Effector memory CD4-positive, alpha-beta T cell (primary cell): ENCODE data around the gene STAP2.
"Not testable (repeated sequence)": the region's sequence is repeated elsewhere in the genome, so short reads cannot be mapped to it uniquely, and the experiment has no call there.

Source experiments
- DNase-seq, 3 donors: peaks; one replicate each; pipeline ENCODE4 v3.0.0-alpha.2; 2020
- H3K27ac ChIP-seq: 2 replicates; pipeline ENCODE4 v1.7.0; 2013; ENCODE audit warnings: mild to moderate bottlenecking, low read length, moderate library complexity; ENCODE audit not compliant: insufficient read depth, poor library complexity, severe bottlenecking
- H3K27me3 ChIP-seq: replicated peaks from 2 replicates; pipeline ENCODE4 v1.7.0; 2013; ENCODE audit warnings: mild to moderate bottlenecking, low read length; ENCODE audit not compliant: insufficient read depth, control insufficient read depth, poor library complexity, severe bottlenecking
- H3K36me3 ChIP-seq: 2 replicates; pipeline ENCODE4 v1.7.0; 2013; ENCODE audit warnings: mild to moderate bottlenecking, low read length, moderate library complexity; ENCODE audit not compliant: control insufficient read depth, insufficient read depth
- H3K4me1 ChIP-seq: 2 replicates; pipeline ENCODE4 v1.7.0; 2013; ENCODE audit warnings: low read length, mild to moderate bottlenecking; ENCODE audit not compliant: control insufficient read depth, insufficient read depth, poor library complexity, severe bottlenecking
- H3K4me3 ChIP-seq: 2 replicates; pipeline ENCODE4 v1.7.0; 2013; ENCODE audit warnings: low read length, low read depth, mild to moderate bottlenecking; ENCODE audit not compliant: insufficient read depth, poor library complexity, severe bottlenecking
- H3K9me3 ChIP-seq: 2 replicates; pipeline ENCODE4 v1.7.0; 2013; ENCODE audit warnings: mild to moderate bottlenecking, low read length, moderate library complexity; ENCODE audit not compliant: control insufficient read depth

Gene STAP2

GRCh38 chr19:4354897-4355296 is 16.3 kb upstream of the STAP2 start:
- peaks cover 12% of the 10 kb centered on the region for H3K36me3 ChIP-seq
- H3K27me3 ChIP-seq: no peaks in the 10 kb centered on the region
- no peaks in the 10 kb centered on the region for H3K9me3 ChIP-seq
- no peak overlapping the region for H3K4me3 ChIP-seq
- H3K27ac ChIP-seq: no peak overlapping the region
- DNase-seq: no peak
- no peaks in the 10 kb centered on the region for H3K4me1 ChIP-seq

DNA sequence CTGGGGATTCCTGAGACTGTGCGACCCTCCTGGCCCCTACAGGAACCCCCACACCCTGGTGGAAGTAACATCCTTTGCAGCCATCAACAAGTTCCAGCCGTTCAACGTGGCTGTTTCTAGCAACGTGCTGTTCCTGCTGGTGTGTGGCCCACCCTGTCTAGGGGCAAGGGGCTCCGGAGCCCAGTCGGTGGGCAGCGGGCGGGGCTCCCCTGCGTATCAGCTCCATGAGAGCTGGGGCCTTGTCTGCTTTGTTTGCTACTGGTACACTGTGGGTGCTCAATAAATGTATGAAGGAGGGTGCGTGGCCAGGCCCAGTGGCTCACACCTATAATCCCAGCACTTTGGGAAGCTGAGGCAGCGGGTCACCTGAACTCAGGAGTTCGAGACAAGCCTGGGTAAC is 15.7 kb upstream of the STAP2 start:
- Histone ChIP-seq H3K4me3 (no peak overlapping the region), H3K27ac (no peak overlapping the region), H3K36me3 (peaks cover 6% of the 10 kb centered on the region), H3K9me3 (no peaks in the 10 kb centered on the region), H3K27me3 (no peaks in the 10 kb centered on the region), H3K4me1 (no peaks in the 10 kb centered on the region)
- DNase-seq: no peak

- H3K27me3 ChIP-seq: no peaks in the 10 kb centered on the region
- peak in 2 of 3 donors; percentile 30 to 47 for DNase-seq
- no peak overlapping the region for H3K4me3 ChIP-seq
- H3K9me3 ChIP-seq: no peaks in the 10 kb centered on the region
- H3K36me3 ChIP-seq: no peaks in the 10 kb centered on the region
- no peaks in the 10 kb centered on the region for H3K4me1 ChIP-seq
- H3K27ac ChIP-seq: no peak overlapping the region
These were observed 14.1 kb upstream of the STAP2 start for GRCh38 chr19:4352701-4353121.

DNA sequence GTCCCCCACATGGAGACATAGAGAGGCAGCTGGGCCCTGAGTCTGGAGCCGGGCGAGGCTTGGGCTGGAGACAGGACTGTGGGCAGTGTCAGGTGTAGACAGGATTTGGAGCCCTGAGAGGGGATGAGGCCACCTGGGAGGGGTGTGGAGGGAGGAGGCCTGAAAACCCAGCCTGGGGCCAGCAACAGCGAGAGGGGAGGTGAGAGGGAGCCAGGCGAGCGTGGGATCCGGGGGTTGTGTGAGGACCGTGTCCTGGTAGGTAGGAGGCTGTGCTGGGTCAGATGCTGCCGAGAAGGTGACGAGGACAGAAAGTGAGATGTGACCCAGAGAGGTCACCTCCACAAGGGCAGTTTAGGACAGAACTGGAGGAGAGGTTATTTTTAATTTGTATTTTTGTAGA is 12.1 kb upstream of the STAP2 start:
- Histone ChIP-seq H3K27ac (no peak overlapping the region), H3K27me3 (no peaks in the 10 kb centered on the region), H3K36me3 (no peaks in the 10 kb centered on the region), H3K4me1 (no peaks in the 10 kb centered on the region), H3K4me3 (no peak overlapping the region), H3K9me3 (no peaks in the 10 kb centered on the region)
- DNase-seq: no peak

- Histone ChIP-seq H3K36me3 (no peaks in the 10 kb centered on the region), H3K9me3 (no peaks in the 10 kb centered on the region), H3K4me3 (no peak overlapping the region), H3K27me3 (no peaks in the 10 kb centered on the region), H3K27ac (no peak overlapping the region), H3K4me1 (no peaks in the 10 kb centered on the region)
- DNase-seq: no peak
These were observed 11.5 kb upstream of the STAP2 start for GRCh38 chr19:4350111-4350510.

DNA sequence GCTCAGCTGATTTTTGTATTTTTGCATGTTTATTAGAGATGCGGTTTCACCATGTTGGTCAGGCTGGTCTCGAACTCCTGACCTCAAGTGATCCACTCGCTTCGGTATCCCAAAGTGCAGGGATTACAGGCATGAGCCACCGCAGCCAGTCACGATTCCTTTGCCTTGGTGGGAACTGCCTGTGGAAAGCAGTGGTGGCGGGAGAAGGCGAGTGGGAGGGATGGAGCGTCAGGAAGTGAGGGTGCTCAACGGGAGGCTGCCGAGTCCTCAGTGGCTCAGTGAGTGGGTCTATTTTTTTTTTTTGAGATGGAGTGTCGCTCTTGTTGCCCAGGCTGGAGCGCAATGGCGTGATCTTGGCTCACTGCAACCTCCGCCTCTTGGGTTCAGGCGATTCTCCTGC is 10.6 kb upstream of the STAP2 start:
- not testable (repeated sequence) for H3K9me3 ChIP-seq, H3K36me3 ChIP-seq, H3K4me3 ChIP-seq, DNase-seq, H3K4me1 ChIP-seq, H3K27me3 ChIP-seq, H3K27ac ChIP-seq

DNA sequence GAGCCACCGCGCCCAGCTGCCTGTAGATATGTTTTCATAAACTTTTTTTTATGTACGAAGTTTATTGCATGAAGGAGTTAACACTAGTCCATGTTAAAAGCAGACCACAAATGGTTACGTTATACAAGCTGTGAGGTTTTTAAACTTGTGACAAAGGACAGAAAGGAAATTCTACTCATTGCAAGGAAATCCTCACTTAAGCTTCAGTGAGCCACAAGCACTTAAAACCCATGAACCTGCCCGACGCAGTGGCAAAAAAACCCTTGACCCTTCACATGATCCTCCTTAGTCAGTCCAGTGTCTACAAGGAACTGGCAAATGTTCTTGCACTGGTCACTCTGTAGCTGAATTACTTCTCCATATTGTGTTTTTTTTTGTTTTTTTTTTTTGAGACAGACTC is 8.9 kb upstream of the STAP2 start:
- no peaks in the 10 kb centered on the region for H3K36me3 ChIP-seq
- H3K4me3 ChIP-seq: no peak overlapping the region
- H3K9me3 ChIP-seq: no peaks in the 10 kb centered on the region
- peaks cover 10% of the 10 kb centered on the region for H3K4me1 ChIP-seq
- DNase-seq: no peak
- no peaks in the 10 kb centered on the region for H3K27me3 ChIP-seq
- no peak overlapping the region for H3K27ac ChIP-seq

DNA sequence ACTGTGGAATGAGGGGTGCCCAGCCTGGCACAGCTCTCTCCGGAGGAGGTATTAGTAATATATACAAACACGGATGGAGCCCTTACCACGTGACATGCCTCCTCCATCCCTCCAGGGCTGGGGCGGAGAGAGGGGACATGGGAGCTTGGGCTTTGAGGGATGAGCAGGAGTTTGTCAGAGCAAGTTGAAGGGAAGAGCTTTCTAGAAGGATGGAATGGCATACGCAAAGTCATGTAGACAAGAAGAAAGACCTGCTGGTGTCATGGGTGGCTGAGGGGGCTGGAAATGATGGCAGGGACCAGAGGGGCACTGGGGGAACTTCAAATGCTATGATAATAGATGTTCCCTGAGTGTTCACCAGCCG is 7.4 kb upstream of the STAP2 start:
- no peak for DNase-seq
- Histone ChIP-seq H3K4me3 (no peak overlapping the region), H3K9me3 (no peaks in the 10 kb centered on the region), H3K4me1 (peaks cover 13% of the 10 kb centered on the region), H3K27me3 (no peaks in the 10 kb centered on the region), H3K36me3 (no peaks in the 10 kb centered on the region), H3K27ac (no peak overlapping the region)

GRCh38 chr19:4345342-4346019 is 6.9 kb upstream of the STAP2 start:
- no peak for DNase-seq

DNA sequence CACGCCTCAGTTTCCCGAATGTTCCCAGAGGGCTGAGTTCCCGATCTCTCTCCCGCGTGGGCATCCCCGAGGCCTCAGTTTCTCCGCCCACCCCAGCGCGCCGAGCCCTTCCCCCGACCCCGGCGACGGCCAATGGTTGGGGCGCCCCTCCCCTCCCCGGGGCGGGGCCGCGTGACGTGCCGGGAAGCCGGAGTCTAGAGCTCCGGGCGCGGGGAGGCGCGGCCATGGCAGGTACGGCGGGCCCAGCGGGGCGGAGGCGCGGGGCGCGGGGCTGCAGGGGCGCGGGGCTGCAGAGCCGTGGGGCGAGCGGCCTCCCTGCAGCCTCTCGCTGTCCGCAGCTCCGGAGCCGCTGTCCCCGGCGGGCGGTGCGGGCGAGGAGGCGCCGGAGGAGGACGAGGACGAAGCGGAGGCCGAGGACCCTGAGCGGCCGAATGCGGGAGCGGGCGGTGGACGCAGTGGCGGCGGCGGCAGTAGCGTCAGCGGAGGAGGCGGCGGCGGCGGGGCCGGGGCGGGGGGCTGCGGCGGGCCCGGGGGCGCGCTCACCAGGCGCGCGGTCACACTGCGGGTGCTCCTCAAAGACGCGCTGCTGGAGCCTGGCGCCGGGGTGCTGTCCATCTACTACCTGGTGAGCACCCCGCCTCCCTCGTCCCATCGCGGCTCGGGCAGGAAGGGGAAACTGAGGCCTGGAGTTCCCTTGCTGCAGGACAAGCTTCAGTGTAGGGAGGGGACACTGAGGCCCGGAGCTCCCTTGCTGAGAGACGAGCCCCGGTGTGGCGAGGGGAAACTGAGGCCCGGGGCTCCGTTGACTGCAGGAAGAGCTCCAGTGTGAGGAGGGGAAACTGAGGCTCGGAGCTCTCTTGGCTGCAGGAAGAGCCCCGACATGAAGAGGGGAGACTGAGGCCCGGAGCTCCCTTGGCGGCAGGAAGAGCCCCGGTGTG is 5.0 kb upstream of the STAP2 start, which contains the start of gene MPND:
Gene MPND (plus strand): TSS at position 193 of the 938 bp plus-strand sequence. CDS start 32 bp downstream, at position 225.
- peak; percentile 79 to 88 (median 86) for DNase-seq
- no peaks in the 10 kb centered on the region for H3K36me3 ChIP-seq
- peak within 1 kb of the TSS; percentile 65 for H3K4me3 ChIP-seq
- H3K4me1 ChIP-seq: peaks cover 16% of the 10 kb centered on the region
- H3K27me3 ChIP-seq: no peaks in the 10 kb centered on the region
- H3K27ac ChIP-seq: peak within 1 kb of the TSS; percentile 71
- H3K9me3 ChIP-seq: no peaks in the 10 kb centered on the region

More at GRCh38 chr19:4345342-4346019, 6.9 kb upstream of the STAP2 start:
- H3K27ac ChIP-seq: no peak overlapping the region
- no peaks in the 10 kb centered on the region for H3K9me3 ChIP-seq
- no peak overlapping the region for H3K4me3 ChIP-seq
- H3K36me3 ChIP-seq: no peaks in the 10 kb centered on the region
- H3K27me3 ChIP-seq: no peaks in the 10 kb centered on the region
- peaks cover 13% of the 10 kb centered on the region for H3K4me1 ChIP-seq
